Nephron (organoid): ENCODE data around the gene RFFL.
A peak's percentile ranks its signal among the peaks of the same experiment; 100 is the strongest.
"Not testable (repeated sequence)": the region's sequence is repeated elsewhere in the genome, so short reads cannot be mapped to it uniquely, and the experiment has no call there.

Experiments
- H3K27ac Mint-ChIP-seq, 3 experiments: 2 replicates each; pipeline ENCODE4 v1.8.0; 2020; ENCODE audit warnings: mixed read lengths in 3 of 3, mild to moderate bottlenecking in 2 of 3, moderate library complexity in 1 of 3
- H3K27me3 Mint-ChIP-seq: 2 replicates; pipeline ENCODE4 v1.8.0; 2021; ENCODE audit warnings: low read depth, mild to moderate bottlenecking, moderate library complexity, mixed read lengths
- H3K36me3 Mint-ChIP-seq: 2 replicates; pipeline ENCODE4 v1.8.0; 2020; ENCODE audit warnings: low read depth, mixed read lengths
- H3K4me1 Mint-ChIP-seq: 2 replicates; pipeline ENCODE4 v1.8.0; 2020; ENCODE audit warnings: mixed read lengths
- H3K4me3 Mint-ChIP-seq, 3 experiments: 2 replicates each; pipeline ENCODE4 v1.8.0; 2020; ENCODE audit warnings: mild to moderate bottlenecking in 3 of 3, mixed read lengths in 3 of 3, moderate library complexity in 2 of 3
- H3K9me3 Mint-ChIP-seq: 2 replicates; pipeline ENCODE4 v1.8.0; 2020; ENCODE audit warnings: mixed read lengths
- CTCF ChIP-seq, 3 experiments: fragments of 200-600 bp; sonication (generic); IDR thresholded peaks; one replicate each; pipeline ENCODE4 v1.5.0; 2021; ENCODE audit warnings: antibody characterized with exemption in 3 of 3; ENCODE audit not compliant: unreplicated experiment in 3 of 3

RFFL gene

GRCh38 chr17:35099908-35100307 lies 36.4 kb upstream of the RFFL start:
- peak overlapping the region in 1 of 3 experiments; percentile 94 for H3K27ac Mint-ChIP-seq
- no peaks in the 10 kb centered on the region for H3K9me3 Mint-ChIP-seq
- H3K27me3 Mint-ChIP-seq: no peaks in the 10 kb centered on the region
- peaks cover 22% of the 10 kb centered on the region for H3K36me3 Mint-ChIP-seq
- H3K4me1 Mint-ChIP-seq: no peaks in the 10 kb centered on the region
- no peak for TF ChIP-seq CTCF (IDR thresholded peaks at IDR 0.05; ENCODE audit: unreplicated experiment in 3 of 3)
- no peak overlapping the region for H3K4me3 Mint-ChIP-seq

- TF ChIP-seq CTCF (IDR thresholded peaks at IDR 0.05; ENCODE audit: unreplicated experiment in 3 of 3): no peak
- peak overlapping the region in 1 of 3 experiments; percentile 49 for H3K27ac Mint-ChIP-seq
These were observed 34.3 kb upstream of the RFFL start for GRCh38 chr17:35097776-35098175.

GRCh38 chr17:35095741-35096140 lies 32.2 kb upstream of the RFFL start:
- Mint-ChIP-seq H3K9me3 (no peaks in the 10 kb centered on the region), H3K36me3 (peaks cover 8% of the 10 kb centered on the region), H3K4me3 (no peak overlapping the region), H3K4me1 (peaks cover 4% of the 10 kb centered on the region), H3K27ac (no peak overlapping the region), H3K27me3 (peaks cover 4% of the 10 kb centered on the region)
- no peak for TF ChIP-seq CTCF (IDR thresholded peaks at IDR 0.05; ENCODE audit: unreplicated experiment in 3 of 3)

More at GRCh38 chr17:35097776-35098175, 34.3 kb upstream of the RFFL start:
- Mint-ChIP-seq H3K4me1 (no peaks in the 10 kb centered on the region), H3K4me3 (no peak overlapping the region), H3K36me3 (peaks cover 16% of the 10 kb centered on the region), H3K27me3 (no peaks in the 10 kb centered on the region), H3K9me3 (no peaks in the 10 kb centered on the region)

DNA sequence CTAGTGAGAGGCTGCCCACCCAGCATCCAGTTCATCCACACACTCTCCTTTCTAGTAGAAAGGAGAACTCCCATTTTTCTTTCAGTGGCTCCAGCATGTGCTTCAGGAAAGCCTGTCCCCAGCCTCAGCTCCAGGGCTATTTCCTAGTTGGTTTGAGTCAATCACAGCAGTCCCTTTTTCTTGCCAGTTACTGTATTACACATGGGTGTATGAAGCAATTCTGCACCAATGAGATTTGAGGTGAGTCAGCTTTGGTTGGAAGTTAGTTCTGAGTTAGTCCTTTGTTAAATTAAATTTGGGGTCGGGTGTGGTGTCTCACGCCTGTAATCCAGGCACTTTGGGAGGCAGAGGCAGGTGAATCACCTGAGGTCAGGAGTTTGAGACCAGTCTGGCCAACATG lies 31.4 kb upstream of the RFFL start:
- no peak overlapping the region for H3K4me3 Mint-ChIP-seq
- peaks cover 4% of the 10 kb centered on the region for H3K27me3 Mint-ChIP-seq
- H3K9me3 Mint-ChIP-seq: no peaks in the 10 kb centered on the region
- peaks cover 4% of the 10 kb centered on the region for H3K36me3 Mint-ChIP-seq
- peaks cover 4% of the 10 kb centered on the region for H3K4me1 Mint-ChIP-seq
- TF ChIP-seq CTCF (IDR thresholded peaks at IDR 0.05; ENCODE audit: unreplicated experiment in 3 of 3): no peak
- no peak overlapping the region for H3K27ac Mint-ChIP-seq

GRCh38 chr17:35090707-35091106 lies 27.2 kb upstream of the RFFL start:
- H3K36me3 Mint-ChIP-seq, H3K27me3 Mint-ChIP-seq, H3K9me3 Mint-ChIP-seq: not testable (repeated sequence)
- Mint-ChIP-seq H3K4me3 (peak overlapping the region; percentile 38 to 85 (median 82)), H3K27ac (peak overlapping the region in 2 of 3 experiments; percentile 43 to 86), H3K4me1 (peaks cover 16% of the 10 kb centered on the region)

GRCh38 chr17:35089586-35090296 lies 26.2 kb upstream of the RFFL start:
- no peak for TF ChIP-seq CTCF (IDR thresholded peaks at IDR 0.05; ENCODE audit: unreplicated experiment in 3 of 3)
- Mint-ChIP-seq H3K4me1 (peaks cover 16% of the 10 kb centered on the region), H3K27me3 (peaks cover 9% of the 10 kb centered on the region), H3K9me3 (no peaks in the 10 kb centered on the region), H3K27ac (peak overlapping the region in 2 of 3 experiments; percentile 84 to 86), H3K36me3 (no peaks in the 10 kb centered on the region), H3K4me3 (peak overlapping the region; percentile 86 to 90 (median 87))
